Measurements from ENCODE around the gene RUFY2. TPM values are rescaled to one million over a fixed set of nuclear protein-coding genes. Genes with fewer than 3 reads are reported as not detected.

Gene RUFY2
- total RNA-seq, 1 donor from 2014 or later: 7.5 TPM

DNA sequence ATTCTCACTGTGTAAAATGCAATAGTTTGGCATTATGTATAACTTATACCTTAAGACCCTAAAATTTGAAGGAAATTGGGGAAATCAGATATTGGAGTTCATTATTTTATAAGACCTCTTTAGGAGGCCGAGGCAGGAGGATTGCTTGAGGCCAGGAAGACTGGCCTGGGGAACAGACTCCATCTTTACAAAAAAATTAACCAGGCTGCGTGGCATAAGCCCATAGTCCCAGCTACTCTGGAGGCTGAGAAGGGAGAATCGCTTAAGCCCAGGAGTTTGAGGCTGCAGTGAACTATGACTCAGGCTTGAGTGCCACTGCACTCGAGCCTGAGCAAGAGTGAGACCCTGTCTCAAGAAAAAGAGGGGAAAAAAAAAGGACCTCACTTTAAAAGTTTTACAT lies 60.3 kb downstream of the RUFY2 start:
- Histone ChIP-seq H3K4me1 (no peaks in the 10 kb centered on the region), H3K36me3 (peaks cover 39 to 73% of the 10 kb centered on the region in 2 donors), H3K4me3 (no peak overlapping the region), H3K27ac (no peak overlapping the region), H3K27me3 (no peaks in the 10 kb centered on the region), H3K9me3 (no peaks in the 10 kb centered on the region)
- no peak for TF ChIP-seq CTCF (IDR thresholded peaks at IDR 0.05)
- no peak for DNase-seq (ENCODE audit: low spot score in 2 of 2)
- intact Hi-C loops (cut with DNase I): no loop called here

DNA sequence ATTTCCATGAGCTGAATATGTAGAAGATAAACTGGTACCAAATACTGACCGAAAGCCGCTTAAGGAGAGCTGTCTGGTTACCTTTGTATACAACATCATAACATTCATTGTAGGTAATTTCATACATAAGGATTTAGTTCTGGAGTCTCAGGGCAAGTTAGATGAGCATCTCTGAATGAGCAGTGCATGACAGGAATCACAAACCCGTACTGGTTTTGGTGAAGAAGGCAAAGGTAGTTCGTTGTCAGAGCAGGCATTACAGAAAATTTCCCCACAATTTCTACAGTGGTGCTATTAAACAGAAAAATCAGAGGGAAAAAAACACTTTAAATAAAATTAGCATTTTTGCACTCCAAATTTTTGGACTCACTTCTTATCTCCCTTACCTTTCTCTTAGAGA lies 61.5 kb downstream of the RUFY2 start:
- Histone ChIP-seq H3K9me3 (no peaks in the 10 kb centered on the region), H3K27ac (no peak overlapping the region), H3K27me3 (no peaks in the 10 kb centered on the region), H3K4me1 (no peaks in the 10 kb centered on the region), H3K4me3 (no peak overlapping the region), H3K36me3 (peaks cover 40 to 73% of the 10 kb centered on the region in 2 donors)
- TF ChIP-seq CTCF (IDR thresholded peaks at IDR 0.05): no peak
- intact Hi-C loops (cut with DNase I): no loop called here
- no peak for DNase-seq (ENCODE audit: low spot score in 2 of 2)

DNA sequence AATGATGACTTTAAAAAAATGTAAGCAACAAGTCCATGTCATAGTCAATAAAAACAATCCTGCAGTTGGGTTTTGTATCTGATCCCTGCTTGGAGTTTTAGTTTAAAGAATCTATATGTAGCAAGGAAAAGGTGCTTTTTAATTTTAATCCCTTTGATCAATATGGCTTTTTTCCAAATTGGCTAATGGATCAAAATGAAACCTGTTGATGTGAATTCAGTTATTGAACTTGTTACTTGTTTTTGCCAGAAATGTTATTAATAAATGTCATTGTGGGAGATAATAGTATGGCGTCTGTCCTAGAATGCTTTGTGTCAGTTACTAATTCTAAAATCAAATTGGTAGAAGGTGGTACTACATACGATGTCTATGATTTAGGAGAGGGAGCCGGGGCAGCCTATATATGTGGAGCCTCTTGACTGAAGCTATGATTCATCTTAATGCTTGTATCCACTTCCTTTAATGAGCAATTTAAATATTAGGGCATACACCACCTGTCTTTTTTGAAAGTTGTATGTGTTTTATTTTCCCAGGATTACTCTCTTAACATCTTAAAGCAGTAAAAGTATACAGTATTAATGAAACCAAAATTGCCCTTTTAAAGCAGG lies 64.1 kb downstream of the RUFY2 start:
- no peak for TF ChIP-seq CTCF (IDR thresholded peaks at IDR 0.05)
- H3K4me1 ChIP-seq: peaks cover 0 to 9% of the 10 kb centered on the region in 2 donors
- H3K27me3 ChIP-seq: no peaks in the 10 kb centered on the region
- H3K4me3 ChIP-seq: no peak overlapping the region
- H3K36me3 ChIP-seq: peaks cover 54 to 88% of the 10 kb centered on the region in 2 donors
- H3K9me3 ChIP-seq: no peaks in the 10 kb centered on the region
- intact Hi-C loops (cut with DNase I): no loop called here
- H3K27ac ChIP-seq: no peak overlapping the region
- no peak for DNase-seq (ENCODE audit: low spot score in 2 of 2)

DNA sequence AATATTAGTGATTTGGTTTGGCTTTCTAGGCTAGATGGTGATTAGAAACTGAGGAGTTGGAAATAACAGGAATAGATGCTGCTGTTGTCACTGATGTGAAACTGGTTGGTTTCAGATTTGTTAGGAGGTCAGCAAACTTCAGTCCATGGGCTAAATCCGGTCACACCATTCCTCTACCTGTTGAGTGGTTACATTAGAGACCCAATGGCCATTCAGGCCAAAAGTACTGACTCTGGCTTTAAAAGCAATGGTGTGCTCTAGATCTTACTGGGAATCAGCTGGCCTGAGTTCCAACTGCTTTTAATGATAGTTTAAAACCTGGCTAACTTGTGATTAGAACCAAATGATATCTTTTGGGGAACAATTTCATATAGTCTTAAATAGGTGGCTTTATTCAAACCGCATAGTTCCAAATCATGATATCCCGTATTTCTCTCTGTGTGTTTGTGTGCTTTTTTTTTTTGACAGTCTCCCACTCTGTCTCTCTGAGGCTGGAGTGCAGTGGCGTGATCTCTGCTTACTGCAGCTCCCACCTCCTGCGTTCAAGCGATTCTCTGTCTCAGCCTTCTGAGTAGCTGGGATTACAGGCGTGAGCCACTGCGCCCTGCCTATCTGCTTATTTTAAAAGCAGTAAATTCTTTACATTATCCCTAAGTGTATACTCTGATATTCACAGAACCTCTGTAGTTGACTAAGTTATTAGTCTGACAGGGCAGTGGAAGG lies 66.6 kb downstream of the RUFY2 start:
- H3K36me3 ChIP-seq: peaks cover 43 to 71% of the 10 kb centered on the region in 2 donors
- peaks cover 4 to 20% of the 10 kb centered on the region in 2 donors for H3K4me1 ChIP-seq
- no peak for DNase-seq (ENCODE audit: low spot score in 2 of 2)
- TF ChIP-seq CTCF (IDR thresholded peaks at IDR 0.05): no peak
- H3K27me3 ChIP-seq: no peaks in the 10 kb centered on the region
- intact Hi-C loops (cut with DNase I): no loop called here
- H3K9me3 ChIP-seq: no peaks in the 10 kb centered on the region
- H3K4me3 ChIP-seq: no peak overlapping the region
- no peak overlapping the region for H3K27ac ChIP-seq

GRCh38 chr10:68336754-68337351 lies 70.2 kb downstream of the RUFY2 start:
- H3K4me3 ChIP-seq: no peak overlapping the region
- no peak overlapping the region for H3K27ac ChIP-seq
- no peaks in the 10 kb centered on the region for H3K27me3 ChIP-seq
- H3K36me3 ChIP-seq: peaks cover 30 to 35% of the 10 kb centered on the region in 2 donors
- no peak for TF ChIP-seq CTCF (IDR thresholded peaks at IDR 0.05)
- intact Hi-C loops (cut with DNase I): no loop called here
- H3K9me3 ChIP-seq: no peaks in the 10 kb centered on the region
- no peak for DNase-seq (ENCODE audit: low spot score in 2 of 2)
- peaks cover 4 to 20% of the 10 kb centered on the region in 2 donors for H3K4me1 ChIP-seq
